ENCODE measurements around the gene IL3.
"Not testable (repeated sequence)": the region's sequence is repeated elsewhere in the genome, so short reads cannot be mapped to it uniquely, and the experiment has no call there.

Gene IL3

GRCh38 chr5:132095077-132095410 is 34.6 kb downstream of the IL3 start:
- no peak for DNase-seq (ENCODE audit: low read depth)

GRCh38 chr5:132095424-132095972 is 35.0 kb downstream of the IL3 start:
- DNase-seq (ENCODE audit: low read depth): no peak

- DNase-seq (ENCODE audit: low read depth): no peak
Measured at GRCh38 chr5:132096904-132097303, 36.4 kb downstream of the IL3 start.

GRCh38 chr5:132098151-132098594 is 37.7 kb downstream of the IL3 start:
- DNase-seq (ENCODE audit: low read depth): no peak

GRCh38 chr5:132098621-132099020 is 38.2 kb downstream of the IL3 start:
- no peak for DNase-seq (ENCODE audit: low read depth)

GRCh38 chr5:132099076-132099748 is 38.8 kb downstream of the IL3 start:
- no peak for DNase-seq (ENCODE audit: low read depth)

GRCh38 chr5:132099905-132100304 is 39.5 kb downstream of the IL3 start:
- DNase-seq (ENCODE audit: low read depth): no peak

- no peak for DNase-seq (ENCODE audit: low read depth)
Measured at GRCh38 chr5:132100672-132101261, 40.3 kb downstream of the IL3 start.

GRCh38 chr5:132101385-132101880 is 41.0 kb downstream of the IL3 start:
- no peak for DNase-seq (ENCODE audit: low read depth)

- no peak for DNase-seq (ENCODE audit: low read depth)
Measured at GRCh38 chr5:132102101-132102701, 41.7 kb downstream of the IL3 start.

- no peak for DNase-seq (ENCODE audit: low read depth)
Measured at GRCh38 chr5:132102944-132103331, 42.5 kb downstream of the IL3 start.

- DNase-seq (ENCODE audit: low read depth): peak; percentile 47
Measured at GRCh38 chr5:132103332-132103951, 43.0 kb downstream of the IL3 start.

- DNase-seq (ENCODE audit: low read depth): no peak
Measured at GRCh38 chr5:132103969-132104391, 43.5 kb downstream of the IL3 start.

- no peak for DNase-seq (ENCODE audit: low read depth)
Measured at GRCh38 chr5:132104556-132104955, 44.1 kb downstream of the IL3 start.

- DNase-seq (ENCODE audit: low read depth): no peak
Measured at GRCh38 chr5:132105688-132106087, 45.2 kb downstream of the IL3 start.

GRCh38 chr5:132108495-132108894 is 48.0 kb downstream of the IL3 start:
- not testable (repeated sequence) for DNase-seq (ENCODE audit: low read depth)

- not testable (repeated sequence) for DNase-seq (ENCODE audit: low read depth)
Measured at GRCh38 chr5:132108957-132109356, 48.5 kb downstream of the IL3 start.

GRCh38 chr5:132109494-132110053 is 49.1 kb downstream of the IL3 start:
- no peak for DNase-seq (ENCODE audit: low read depth)

- DNase-seq (ENCODE audit: low read depth): no peak
Measured at GRCh38 chr5:132110195-132110594, 49.7 kb downstream of the IL3 start.

GRCh38 chr5:132110930-132111329 is 50.5 kb downstream of the IL3 start:
- no peak for DNase-seq (ENCODE audit: low read depth)

GRCh38 chr5:132112111-132112510 is 51.7 kb downstream of the IL3 start:
- no peak for DNase-seq (ENCODE audit: low read depth)

Measured in activated T-cell treated with anti-CD3 and anti-CD28 coated beads for 1 hour (primary cell).